ENCODE results near the gene CFAP99.

Gene CFAP99

GRCh38 chr4:2457481-2458295 lies 38.9 kb downstream of the CFAP99 start:
- Histone ChIP-seq H3K9me3 (no peaks in the 10 kb centered on the region), H3K27ac (no peak overlapping the region), H3K36me3 (no peaks in the 10 kb centered on the region), H3K27me3 (peaks cover 0 to 26% of the 10 kb centered on the region in 2 donors), H3K4me1 (peaks cover 0 to 10% (median 5%) of the 10 kb centered on the region in 4 donors), H3K4me3 (no peak overlapping the region)
- no peak for DNase-seq
- TF ChIP-seq CTCF (IDR thresholded peaks at IDR 0.05): no peak
- intact Hi-C loops (cut with DNase I; ENCODE audit: low total_unique reads): no loop called here

- Histone ChIP-seq H3K36me3 (no peaks in the 10 kb centered on the region), H3K4me1 (peaks cover 0 to 19% (median 11%) of the 10 kb centered on the region in 4 donors), H3K27ac (no peak overlapping the region), H3K9me3 (no peaks in the 10 kb centered on the region), H3K4me3 (no peak overlapping the region), H3K27me3 (peaks cover 0 to 26% of the 10 kb centered on the region in 2 donors)
- DNase-seq: no peak
- intact Hi-C loops (cut with DNase I; ENCODE audit: low total_unique reads): no loop called here
- TF ChIP-seq CTCF (IDR thresholded peaks at IDR 0.05): no peak
Measured at GRCh38 chr4:2458546-2459491, 40.1 kb downstream of the CFAP99 start.

GRCh38 chr4:2459589-2460349 lies 41.0 kb downstream of the CFAP99 start:
- peaks cover 0 to 19% (median 11%) of the 10 kb centered on the region in 4 donors for H3K4me1 ChIP-seq
- no peak for TF ChIP-seq CTCF (IDR thresholded peaks at IDR 0.05)
- peaks cover 0 to 26% of the 10 kb centered on the region in 2 donors for H3K27me3 ChIP-seq
- intact Hi-C loops (cut with DNase I; ENCODE audit: low total_unique reads): loop anchor here (5.0 kb wide), 3 partner anchors 42 to 242 kb away; partner anchors contain the start of genes CFAP99, HAUS3, POLN and ZFYVE28
- DNase-seq: no peak
- no peaks in the 10 kb centered on the region for H3K9me3 ChIP-seq
- no peaks in the 10 kb centered on the region for H3K36me3 ChIP-seq
- H3K4me3 ChIP-seq: no peak overlapping the region
- H3K27ac ChIP-seq: no peak overlapping the region

GRCh38 chr4:2461246-2461960 lies 42.6 kb downstream of the CFAP99 start:
- H3K27me3 ChIP-seq: peaks cover 0 to 26% of the 10 kb centered on the region in 2 donors
- H3K27ac ChIP-seq: no peak overlapping the region
- no peaks in the 10 kb centered on the region for H3K9me3 ChIP-seq
- no peak for DNase-seq
- peaks cover 0 to 19% (median 11%) of the 10 kb centered on the region in 4 donors for H3K4me1 ChIP-seq
- intact Hi-C loops (cut with DNase I; ENCODE audit: low total_unique reads): loop anchor here (5.0 kb wide), 3 partner anchors 44 to 244 kb away; partner anchors contain the start of genes CFAP99, HAUS3, POLN and ZFYVE28
- TF ChIP-seq CTCF (IDR thresholded peaks at IDR 0.05): no peak
- no peak overlapping the region for H3K4me3 ChIP-seq
- no peaks in the 10 kb centered on the region for H3K36me3 ChIP-seq
